Measurements from ENCODE around the gene MGA.

Gene MGA

DNA sequence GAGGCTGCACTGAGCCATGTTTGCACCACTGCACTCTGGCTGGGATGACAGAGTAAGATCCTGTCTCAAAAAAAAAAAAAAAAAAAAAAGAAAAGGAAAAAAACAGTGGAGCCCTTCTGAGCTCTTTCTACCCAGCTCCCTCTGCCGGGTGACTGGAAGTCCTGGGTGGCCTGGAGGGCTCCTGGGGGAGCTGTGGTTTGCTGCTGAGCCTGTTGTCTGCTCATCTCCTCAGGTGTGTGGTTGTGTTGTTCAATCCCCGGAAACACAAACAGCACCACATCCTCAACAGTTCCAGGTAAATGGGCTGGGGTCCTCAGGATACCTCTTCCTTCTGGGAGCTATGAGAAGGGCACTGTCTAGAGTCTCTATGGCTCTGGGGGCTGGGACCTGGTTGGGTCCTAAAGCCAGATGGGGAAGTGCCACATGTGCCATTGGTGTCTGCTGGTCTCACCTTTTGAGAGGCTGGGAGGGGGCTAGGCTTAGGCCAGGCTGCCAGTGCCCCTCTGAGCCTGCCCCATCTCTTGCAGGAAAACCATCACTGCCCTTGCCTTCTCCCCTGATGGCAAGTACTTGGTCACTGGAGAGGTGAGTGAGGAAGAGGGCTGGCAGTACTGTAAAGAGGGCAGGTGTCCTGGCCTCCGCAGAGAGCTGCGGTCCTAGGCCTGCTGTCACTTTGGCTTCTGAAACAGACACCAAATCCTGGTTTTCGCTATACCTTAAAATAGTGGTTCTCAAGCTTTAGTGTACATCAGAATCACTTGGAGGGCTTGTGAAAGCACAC is 150.6 kb downstream of the MGA start:
- no peak for DNase-seq

DNA sequence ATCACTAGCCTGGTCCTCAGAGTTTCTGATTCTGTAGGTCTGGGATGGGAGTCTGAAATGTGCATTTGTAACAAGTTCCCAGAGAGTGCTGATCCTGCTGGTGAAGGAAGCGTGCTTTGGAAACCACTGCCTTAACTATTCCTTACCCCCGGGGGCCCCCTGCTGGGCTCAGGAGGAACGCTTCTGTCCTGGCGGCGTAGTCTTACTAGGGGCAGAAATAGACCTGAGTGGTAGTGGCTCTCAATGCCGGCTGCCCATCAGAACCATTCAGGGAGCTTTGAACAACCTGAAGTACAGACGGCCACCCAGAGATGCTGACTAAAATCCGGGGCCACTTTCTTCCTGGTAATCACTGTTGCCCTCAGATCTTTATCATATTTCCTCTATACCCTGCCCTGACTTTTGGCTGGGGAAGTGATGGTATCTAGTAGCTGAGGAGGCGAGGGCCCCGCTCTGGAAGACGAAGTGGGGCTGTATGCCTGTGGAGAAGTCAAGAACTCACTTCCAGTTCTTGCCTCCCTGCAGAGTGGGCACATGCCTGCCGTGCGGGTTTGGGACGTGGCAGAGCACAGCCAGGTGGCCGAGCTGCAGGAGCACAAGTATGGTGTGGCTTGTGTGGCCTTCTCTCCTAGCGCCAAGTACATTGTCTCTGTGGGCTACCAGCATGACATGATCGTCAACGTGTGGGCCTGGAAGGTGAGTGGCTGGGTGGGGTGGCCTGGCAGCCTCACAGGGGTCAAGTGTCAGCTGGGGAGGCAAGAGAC is 151.4 kb downstream of the MGA start:
- DNase-seq: peak; percentile 15 to 67

DNA sequence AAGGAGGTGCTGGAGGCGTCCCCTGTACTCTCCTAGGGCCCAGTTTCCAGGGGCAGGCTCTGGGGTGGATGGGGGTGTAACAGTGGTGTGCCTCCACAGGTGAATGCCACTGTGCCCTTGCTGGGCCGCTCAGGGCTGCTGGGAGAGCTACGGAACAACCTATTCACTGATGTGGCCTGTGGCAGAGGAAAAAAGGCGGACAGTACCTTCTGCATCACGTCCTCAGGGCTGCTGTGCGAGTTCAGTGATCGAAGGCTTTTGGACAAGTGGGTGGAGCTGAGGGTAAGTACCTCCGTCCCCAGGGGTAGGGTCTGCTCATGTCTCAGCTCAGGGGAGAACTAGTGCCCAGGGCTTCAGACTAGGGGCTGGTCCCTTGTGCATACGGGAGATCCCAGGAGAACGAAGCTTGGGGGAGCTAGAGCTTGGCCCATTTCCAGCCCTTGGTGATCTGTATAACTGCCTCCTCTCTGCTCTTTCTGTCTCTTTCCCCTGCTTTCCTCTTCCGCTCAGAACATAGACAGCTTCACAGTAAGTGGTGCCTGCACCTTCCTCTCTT is 152.7 kb downstream of the MGA start:
- DNase-seq: no peak

DNA sequence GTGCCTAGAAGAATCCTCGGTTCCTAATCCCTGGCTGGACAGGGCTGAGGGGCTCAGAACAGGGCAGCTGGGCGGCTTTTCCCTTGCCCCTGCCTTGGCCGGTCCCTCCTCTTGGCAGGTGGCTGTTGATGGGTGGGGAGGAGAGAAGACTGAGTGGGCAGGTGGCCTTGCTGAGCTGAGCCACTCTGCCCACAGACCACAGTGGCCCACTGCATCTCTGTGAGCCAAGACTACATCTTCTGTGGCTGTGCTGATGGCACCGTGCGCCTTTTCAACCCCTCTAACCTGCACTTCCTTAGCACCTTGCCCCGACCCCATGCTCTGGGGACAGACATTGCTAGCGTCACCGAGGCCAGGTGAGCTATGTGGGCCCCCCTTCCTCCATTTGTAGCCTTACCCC is 153.2 kb downstream of the MGA start:
- DNase-seq: no peak

DNA sequence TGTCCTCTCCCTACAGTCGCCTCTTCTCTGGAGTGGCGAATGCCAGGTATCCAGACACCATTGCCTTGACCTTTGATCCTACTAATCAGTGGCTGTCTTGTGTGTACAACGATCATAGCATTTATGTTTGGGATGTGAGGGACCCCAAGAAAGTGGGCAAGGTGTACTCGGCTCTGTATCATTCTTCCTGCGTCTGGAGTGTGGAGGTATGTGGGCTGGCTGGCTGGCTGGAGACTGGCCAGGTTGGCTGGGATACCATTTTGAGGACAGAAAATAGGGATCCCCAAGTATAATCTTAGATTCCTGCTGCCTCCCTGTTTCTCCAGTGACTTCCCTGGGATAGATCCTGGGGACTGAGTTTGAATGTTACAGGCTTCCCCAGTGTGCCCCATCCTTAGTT is 154.3 kb downstream of the MGA start:
- no peak for DNase-seq

DNA sequence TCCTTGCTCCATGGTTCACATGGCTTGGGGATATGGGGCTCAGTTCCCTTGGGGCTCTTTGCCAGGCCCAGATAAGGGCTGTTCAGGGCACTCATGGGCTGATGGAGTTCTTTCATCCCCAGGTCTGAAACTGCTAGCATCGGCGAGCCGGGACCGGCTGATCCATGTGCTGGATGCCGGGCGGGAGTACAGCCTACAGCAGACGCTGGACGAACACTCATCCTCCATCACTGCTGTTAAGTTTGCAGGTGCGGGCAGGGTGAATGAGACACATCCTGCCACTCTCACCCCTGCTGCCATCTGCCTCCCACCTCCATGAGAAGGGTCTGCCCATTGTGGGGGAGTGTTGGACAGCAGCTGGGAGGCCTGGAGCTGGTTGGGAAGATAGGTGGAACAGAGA is 156.6 kb downstream of the MGA start:
- DNase-seq: no peak

DNA sequence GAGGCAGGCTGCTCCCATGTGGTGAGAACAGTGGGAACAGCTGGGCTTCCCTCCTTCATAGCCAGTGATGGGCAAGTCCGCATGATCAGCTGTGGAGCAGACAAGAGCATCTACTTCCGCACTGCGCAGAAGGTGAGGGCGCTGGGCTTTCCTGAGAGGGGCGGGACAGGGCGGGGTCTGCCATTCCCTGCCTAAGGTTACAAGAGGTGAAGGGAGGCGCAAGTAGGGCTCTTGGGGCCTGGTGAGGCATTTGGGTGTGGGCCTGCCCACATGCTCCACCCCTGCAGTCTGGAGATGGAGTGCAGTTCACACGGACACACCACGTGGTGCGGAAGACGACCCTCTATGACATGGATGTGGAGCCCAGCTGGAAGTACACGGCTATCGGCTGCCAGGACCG is 157.1 kb downstream of the MGA start:
- no peak for DNase-seq

DNA sequence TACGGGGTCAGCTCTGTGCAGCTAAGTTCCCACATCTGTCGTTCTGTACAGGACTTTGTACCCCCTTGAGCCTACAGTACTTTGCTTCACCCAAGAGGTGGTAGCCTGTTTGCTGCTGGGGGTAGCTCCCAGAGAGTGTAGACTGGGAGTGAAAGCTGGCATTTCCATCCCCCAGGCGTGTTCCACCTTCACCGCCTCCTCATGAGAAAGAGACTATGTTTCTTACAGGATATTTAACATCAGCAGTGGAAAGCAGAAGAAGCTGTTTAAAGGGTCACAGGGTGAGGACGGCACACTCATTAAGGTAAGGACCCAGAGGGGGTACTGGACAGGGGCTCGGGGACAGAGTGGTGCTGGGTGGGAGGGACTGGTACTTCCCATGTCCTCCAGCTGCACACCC is 157.6 kb downstream of the MGA start:
- no peak for DNase-seq

DNA sequence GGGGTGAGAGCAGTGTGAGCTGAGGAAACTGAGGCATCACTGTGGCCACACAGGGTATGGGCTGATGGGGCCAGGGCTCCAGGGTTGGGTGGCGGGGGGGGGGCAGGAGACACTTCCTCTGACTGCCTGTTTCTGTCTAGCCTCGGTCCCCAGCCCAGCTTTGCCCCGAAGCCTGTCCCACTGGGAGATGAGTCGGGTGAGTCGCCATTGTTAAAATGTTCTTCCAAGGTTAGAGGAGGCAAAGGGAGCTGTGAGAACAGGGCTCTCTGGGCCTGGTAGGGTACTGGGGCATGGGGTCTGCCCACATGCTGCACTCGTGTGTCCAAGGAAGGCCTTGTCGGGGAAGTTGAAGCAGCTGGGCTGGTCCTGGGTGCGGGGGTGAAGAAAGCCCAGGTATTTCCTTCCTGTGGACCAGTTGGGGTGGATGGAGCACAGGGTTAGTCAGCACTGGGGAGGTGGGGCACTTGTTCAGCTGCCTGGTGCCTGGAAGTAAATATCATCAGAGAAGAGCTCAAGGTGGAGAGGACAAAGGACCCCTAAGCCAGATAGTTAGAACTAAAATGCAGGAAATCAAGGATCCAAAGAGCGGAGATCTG is 159.3 kb downstream of the MGA start:
- DNase-seq: no peak

DNA sequence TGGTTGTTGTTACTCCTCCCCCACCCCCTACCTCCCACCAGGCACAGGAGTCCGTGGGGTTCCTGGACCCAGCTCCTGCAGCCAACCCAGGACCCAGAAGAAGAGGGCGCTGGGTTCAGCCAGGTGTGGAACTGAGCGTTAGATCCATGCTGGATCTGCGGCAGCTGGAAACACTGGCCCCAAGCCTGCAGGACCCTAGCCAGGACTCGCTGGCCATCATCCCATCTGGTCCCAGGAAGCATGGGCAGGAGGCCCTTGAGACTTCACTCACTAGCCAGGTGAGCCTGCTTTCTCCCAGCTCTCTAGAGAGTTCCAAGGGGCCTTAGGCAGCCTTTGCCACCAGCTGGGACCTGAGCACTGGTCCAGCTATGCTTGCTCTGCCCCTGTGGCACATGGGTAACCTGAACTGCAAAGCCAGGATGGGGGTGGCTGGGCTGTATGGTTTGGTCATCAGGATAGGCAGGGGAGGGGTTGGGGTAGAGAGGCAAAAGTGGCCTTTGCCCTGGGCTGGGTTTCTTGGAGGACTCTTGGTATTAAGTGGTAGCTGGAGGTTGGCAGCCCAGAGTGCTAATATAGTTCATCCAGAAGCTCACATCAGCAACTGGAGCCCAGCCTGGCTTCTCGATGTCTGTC is 160.7 kb downstream of the MGA start:
- no peak for DNase-seq

DNA sequence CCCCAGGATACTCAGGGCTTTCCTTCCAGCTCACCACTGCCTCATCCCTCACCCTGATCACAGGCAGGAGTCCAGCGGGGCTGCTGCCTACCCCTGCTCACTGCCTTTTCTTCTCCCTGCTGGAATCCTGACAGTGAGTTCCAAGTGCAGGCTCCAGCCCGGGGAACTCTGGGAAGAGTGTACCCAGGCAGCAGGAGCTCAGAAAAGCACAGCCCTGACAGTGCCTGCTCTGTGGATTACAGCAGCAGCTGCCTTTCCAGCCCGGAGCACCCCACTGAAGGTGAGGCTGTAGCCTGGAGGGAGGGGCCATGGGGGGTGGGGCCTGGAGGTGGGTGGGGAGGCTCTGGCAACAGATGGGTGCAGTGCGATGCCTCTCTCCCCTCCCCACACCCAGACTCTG is 161.6 kb downstream of the MGA start:
- DNase-seq: no peak

DNA sequence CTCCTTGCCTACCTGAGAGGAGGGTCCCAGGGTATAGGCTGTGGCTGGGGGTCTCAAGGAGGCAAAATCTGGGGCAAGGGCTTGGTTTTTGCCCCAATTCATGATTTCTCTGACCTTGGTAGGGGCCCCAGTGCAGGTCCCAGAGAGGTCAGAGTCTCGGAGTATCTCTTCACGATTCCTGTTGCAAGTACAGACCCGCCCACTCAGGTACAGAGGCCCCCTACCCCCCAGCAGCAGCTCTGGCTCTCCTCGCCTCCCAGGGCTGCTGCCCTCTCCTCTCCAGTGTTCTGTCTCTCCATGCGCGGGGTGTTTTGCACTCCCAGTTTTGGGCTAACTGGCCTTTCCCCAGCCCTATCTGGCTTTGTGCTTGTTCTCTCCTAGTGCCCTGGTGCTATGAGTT is 162.3 kb downstream of the MGA start:
- no peak for DNase-seq
